ENCODE results near the gene AOC2.
"Not testable (repeated sequence)": the region's sequence is repeated elsewhere in the genome, so short reads cannot be mapped to it uniquely, and the experiment has no call there.

AOC2 gene

DNA sequence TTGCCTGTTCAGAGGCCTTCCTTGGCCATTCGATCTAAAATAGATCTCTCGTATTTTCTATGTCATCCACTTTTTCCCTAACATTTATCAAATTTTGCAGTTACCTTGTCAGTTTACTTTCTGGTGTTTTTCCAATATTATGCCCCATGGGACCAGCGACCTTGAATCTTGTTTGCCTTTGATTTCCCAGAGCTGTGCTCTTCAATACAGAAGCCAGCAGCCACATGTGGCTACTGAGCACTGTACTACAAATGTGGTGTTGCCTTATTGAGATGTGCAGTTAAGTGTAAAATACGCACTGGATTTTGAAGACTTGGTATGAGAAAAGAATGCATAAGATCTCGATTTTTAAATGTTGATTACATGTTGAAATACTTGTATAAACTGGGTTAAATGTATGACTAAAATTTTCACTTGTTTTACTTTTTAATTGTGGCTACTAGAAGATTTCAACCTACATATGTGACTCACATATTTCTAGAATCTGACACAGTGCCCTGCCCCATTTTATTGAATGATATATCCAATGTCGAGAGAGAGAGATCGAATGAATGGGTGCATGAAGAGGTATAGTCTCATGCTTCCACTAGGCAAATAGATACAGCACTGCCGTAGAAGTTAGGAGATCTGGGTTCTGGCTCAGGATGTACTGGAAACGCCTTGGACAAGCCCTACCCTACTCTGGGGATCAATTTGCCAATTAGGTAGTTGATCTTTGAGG lies 12.0 kb upstream of the AOC2 start:
- DNase-seq: no peak

DNA sequence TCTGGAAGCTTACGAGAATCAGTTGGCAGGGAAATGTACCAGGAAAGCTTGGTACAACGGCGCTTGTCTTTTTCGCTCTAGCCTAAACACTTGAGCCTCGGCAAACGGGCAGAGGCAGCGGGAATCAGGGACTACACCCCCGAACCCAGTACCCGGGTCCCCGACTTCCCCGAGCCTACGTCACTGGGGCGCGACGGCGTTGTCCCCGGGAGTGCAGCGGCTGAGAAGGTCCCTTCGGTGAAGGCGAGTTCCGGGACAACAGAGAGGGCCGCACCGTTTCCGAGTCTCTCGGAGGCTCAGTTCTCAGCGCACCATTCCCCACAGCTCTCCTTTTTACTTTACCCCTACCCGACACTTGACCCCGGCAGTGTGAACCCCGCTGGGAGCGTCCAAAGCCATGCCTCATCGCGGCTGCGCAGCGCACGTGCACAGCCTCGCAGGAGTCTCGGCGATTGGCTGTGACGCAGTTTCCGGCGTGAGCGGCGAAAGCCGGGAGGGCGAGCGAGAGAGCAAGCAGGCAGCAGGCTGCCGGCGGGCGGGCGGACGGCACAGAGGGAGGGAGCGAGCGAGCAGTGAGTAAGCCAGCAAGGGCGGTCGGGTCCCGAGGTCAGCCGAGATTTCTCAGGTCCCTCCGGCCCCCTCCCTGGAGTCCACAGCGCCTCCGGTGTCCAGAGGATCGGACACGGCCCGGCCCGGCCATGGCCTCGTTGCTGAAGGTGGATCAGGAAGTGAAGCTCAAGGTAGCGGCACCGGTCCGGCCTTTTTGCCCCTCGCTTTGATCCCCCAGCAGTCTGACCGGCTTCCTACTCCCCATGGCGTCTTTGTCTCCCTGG lies 11.2 kb upstream of the AOC2 start, which contains the start of gene PSME3:
PSME3 (plus strand) TSS at position 464 of the 833 bp plus-strand sequence; CDS start at position 699, 235 bp downstream.
- peak; percentile 85 for DNase-seq

DNA sequence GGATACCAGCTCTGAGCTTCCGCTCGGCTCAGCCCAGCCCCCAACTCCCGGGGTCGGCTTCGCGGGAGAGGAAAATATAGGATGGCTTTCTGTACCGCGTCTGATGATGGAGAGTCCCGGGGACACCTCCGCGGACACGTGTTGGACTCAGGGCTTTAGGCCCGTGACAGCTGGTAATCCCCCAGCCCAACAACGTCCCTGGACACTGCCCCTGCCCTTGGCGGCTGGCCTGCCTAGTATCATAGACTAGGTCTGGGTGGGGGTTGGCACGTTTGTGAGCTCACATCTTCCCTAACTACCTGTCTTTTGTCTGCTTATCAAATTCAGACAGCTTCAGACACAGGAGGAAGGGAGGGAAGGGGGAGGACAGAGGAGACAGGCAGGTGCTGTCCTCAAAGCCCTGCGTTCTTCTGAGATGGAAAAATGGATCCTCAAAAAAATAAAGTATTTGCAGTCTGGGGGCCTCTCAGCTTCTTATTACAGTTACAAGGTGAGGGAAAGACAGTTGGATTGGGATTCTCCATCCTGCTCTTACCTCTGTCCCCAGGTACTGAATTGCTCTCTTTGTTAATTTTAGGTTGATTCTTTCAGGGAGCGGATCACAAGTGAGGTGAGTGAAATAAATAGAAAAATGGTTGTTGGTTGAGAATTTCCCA lies 10.5 kb upstream of the AOC2 start:
- no peak for DNase-seq

DNA sequence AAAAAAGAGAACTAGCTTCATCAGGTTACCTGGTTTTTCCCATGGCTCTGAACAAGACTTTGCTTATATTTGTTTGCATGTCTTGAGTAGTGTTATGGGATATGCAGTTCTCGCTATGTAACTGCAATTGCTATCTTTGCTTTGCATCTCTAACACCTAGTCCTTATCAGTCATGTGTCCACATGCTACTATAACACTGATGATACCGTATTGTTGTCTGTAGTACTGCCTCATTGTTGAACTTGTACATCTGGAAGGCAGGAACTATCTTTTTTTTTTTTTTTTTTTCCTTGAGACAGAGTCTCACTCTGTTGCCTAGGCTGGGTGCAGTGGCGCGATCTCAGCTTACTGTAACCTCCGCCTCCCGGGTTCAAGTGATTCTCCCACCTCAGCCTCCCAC lies 8.6 kb upstream of the AOC2 start:
- no peak for DNase-seq

DNA sequence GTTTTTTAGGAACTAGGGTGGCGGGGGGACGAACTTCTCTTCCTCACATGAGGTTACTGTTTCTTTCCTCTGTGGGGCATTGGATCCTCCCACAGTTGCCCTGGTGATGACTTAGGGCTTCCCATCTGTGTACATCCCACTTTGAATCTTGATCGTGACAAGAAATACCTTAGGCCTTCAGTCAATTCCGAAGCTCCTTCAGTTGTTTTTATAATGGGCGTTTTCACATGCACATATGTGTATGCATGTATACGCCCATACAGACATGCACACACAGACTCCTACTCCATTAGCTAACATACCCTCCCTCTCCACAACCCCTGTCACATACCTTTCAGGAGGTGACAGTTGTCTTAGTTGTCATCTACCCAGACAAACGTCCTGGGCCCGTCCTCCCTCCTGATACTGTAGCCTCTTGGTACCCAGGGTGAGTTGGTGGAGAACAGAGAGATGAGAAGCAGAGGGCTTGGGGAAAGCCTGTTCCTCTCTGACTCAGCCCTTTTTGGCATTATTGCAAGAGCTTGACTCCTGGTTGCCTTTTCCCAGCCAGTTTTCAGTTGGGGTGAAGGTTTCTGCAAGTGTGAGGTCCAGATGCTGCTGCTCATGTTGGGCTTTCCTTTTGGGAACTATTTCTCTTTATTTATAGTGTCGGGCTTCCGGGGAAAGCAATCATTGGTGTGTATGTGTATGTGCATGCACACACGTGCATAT lies 2.2 kb upstream of the AOC2 start:
- DNase-seq: no peak

DNA sequence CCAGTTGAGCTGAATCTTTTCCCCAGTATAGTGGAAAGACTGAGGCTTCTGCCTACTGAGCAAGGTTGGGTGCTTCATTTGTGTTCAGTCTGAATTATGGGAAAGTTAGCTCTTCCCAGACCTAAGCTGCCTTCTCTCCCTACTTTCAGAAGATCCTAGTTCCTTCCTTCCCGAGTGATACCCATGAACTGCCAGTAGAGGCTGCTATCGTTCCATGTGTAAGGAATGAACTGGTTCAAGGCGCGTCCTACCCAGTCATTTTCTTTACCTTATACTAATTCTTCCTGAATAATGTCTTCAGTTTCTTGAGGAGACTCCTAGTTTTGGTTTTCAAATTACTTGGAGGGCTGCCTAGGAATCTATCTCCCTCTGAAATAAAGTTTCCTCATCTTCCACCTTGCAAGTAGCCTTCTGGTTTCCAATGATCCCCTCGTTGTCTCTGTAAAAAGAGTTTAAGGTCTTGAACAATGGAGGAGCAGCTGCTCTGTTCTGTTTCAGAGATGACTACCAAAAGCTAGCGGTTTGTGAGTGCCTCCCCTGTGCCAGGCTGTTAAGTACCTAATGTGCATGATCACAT lies 934 bp upstream of the AOC2 start:
- DNase-seq: no peak

DNA sequence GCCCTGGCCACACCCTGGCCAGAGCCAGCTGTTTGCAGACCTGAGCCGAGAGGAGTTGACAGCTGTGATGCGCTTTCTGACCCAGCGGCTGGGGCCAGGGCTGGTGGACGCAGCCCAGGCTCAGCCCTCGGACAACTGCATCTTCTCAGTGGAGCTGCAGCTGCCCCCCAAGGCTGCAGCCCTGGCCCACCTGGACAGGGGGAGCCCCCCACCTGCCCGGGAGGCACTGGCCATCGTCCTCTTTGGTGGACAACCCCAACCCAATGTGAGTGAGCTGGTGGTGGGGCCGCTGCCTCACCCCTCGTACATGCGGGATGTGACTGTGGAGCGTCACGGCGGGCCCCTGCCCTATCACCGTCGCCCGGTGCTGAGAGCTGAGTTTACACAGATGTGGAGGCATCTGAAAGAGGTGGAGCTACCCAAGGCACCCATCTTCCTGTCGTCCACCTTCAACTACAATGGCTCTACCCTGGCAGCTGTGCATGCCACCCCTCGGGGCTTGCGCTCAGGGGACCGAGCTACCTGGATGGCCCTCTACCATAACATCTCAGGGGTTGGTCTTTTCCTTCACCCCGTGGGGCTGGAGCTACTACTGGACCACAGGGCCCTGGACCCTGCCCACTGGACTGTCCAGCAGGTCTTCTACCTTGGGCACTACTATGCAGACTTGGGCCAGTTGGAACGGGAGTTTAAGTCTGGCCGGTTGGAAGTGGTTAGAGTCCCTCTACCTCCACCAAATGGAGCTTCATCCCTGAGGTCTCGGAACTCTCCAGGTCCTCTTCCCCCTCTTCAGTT lies 578 bp downstream of the AOC2 start:
- no peak for DNase-seq

DNA sequence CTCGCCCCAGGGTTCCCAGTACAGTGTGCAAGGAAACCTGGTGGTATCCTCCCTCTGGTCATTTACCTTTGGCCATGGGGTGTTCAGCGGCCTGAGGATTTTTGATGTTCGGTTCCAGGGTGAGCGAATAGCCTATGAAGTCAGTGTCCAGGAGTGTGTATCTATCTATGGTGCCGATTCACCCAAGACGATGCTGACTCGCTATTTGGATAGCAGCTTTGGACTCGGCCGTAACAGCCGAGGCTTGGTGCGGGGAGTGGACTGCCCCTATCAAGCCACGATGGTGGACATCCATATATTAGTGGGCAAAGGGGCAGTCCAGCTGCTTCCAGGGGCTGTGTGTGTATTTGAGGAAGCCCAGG lies 1.2 kb downstream of the AOC2 start:
- no peak for DNase-seq

DNA sequence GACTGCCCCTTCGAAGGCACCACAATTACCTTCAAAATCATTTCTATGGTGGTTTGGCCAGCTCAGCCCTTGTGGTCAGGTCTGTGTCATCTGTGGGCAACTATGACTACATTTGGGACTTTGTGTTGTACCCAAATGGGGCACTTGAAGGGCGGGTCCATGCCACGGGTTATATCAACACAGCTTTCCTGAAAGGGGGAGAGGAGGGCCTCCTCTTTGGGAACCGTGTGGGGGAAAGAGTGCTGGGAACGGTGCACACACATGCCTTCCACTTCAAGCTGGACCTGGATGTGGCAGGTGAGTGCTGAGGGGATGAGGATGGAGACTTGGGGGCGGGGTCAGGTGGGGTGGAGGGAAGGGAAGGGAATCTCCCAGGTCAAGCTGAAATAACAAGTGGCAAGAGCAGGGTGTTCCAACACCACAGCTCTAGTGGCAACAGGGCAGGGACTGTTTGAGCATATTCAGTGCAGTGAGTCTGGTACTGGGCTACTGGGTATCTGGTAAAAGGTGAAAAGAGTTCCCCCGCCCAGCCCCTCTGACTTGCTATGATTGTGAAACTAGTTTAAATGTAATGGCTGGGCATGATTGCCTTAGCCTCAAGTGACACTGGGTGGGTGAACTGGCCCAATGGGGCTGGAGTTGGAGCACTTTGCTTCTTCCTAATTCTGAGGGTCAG lies 1.7 kb downstream of the AOC2 start:
- no peak for DNase-seq

DNA sequence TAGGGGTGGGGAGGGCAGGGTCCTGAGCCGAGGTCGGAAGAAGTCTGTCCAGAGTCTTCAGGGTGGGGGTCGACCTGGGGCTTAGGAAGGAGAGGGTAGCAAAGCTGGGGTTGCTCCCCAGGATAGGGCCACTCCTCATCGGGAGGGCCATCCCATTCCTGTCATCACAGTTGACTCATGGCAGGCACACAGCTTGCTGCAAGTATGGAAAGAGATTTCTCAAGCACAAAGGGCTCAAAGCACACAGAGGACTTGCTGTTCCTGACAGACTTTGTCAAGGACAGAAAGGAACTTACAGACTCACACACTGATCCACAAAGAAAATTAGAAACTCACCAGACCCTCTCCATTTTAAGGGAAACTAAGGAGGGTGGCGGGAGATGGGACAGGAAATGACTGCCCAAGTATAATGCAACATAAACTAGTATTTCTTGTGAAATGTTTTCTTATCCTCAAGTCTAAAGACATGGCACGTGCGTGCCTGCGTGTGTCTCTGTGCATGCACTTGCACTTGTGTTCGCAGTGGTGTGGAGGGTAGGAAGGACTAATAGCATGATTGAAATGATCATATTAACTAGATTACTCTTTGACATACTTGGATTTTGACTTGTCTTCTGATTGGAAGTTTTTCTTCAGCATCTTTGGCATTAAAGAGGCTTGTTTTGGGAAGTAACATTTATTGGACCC lies 2.4 kb downstream of the AOC2 start:
- no peak for DNase-seq

DNA sequence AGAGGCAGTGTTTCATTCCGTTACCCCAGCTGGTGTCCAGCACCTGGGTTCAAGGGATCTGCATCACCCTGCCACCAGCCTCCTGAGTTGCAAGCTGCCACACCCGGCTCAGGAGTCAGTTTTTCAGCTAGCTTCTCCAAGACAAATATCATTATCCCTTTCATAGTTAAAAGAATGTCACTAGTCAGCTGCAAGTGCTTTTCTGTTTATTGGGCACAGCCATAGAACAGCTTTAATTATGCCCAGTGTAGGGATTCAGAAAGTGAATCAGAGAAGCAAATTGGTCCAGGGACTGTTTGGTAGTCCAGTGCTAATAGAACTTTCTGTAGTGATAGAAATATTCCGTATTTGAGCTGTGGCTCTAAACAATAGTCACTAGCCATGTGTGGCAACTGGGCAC lies 3.7 kb downstream of the AOC2 start:
- no peak for DNase-seq

DNA sequence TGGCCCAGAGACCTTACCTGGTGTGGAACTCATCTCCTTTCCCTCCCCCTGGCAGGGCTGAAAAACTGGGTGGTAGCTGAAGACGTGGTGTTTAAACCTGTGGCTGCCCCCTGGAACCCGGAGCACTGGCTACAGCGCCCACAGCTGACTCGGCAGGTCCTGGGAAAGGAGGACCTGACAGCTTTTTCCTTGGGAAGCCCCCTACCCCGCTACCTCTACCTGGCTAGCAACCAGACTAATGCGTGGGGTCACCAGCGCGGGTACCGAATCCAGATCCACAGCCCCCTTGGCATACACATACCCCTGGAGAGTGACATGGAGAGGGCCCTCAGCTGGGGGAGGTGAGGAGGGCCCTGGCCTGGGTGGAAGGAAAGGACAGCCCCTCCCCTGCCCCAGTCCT lies 4.7 kb downstream of the AOC2 start:
- DNase-seq: no peak

DNA sequence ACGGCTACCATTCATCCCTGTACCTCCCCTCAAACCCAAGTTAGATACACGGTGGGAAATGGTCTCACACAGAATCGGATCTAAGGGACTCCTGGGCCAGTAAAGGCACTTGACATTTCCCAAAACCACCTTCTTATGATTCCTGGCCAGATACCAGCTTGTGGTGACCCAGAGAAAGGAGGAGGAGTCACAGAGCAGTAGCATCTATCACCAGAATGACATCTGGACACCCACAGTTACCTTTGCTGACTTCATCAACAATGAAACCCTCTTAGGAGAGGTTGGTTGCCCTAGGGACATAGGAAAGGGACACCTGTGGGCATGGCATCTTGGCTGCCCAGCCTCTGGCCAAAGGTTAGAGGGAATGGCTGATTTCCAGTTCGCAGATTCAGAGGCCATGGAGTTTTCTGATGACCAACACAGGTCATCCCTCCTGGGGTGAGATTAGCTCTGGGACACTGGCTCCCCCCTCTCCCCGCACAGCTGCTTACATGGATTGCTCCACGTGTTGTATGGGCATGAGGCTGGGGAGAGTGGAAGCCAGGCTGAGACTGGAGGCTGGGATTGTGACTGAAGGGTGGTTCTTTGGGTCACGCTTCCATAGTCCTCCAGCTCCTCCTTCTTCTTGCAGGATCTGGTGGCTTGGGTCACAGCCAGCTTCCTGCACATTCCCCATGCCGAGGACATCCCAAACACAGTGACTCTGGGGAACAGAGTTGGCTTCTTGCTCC lies 5.2 kb downstream of the AOC2 start:
- DNase-seq: no peak

DNA sequence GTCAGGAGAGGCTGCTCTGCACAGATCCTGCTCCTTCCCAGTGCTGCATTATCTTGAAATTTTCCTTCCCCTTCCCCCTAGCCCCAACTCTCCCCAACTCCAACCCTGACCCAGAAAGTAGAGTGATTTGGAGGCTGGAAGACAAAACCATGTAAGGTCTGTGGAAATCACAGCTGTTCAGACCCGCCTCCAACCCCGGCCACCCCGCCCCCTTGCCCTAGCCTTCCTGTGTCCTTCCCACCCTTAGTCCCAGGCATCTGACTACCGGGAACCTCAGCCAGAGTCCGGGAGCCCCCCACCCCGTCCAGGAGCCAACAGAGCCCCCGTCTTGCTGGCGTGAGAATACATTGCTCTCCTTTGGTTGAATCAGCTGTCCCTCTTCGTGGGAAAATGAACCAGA lies 6.6 kb downstream of the AOC2 start, which contains the start of gene AOC3:
AOC3 (plus strand) TSS at position 246 of the 400 bp plus-strand sequence; CDS start at position 391, 145 bp downstream.
- DNase-seq: no peak

DNA sequence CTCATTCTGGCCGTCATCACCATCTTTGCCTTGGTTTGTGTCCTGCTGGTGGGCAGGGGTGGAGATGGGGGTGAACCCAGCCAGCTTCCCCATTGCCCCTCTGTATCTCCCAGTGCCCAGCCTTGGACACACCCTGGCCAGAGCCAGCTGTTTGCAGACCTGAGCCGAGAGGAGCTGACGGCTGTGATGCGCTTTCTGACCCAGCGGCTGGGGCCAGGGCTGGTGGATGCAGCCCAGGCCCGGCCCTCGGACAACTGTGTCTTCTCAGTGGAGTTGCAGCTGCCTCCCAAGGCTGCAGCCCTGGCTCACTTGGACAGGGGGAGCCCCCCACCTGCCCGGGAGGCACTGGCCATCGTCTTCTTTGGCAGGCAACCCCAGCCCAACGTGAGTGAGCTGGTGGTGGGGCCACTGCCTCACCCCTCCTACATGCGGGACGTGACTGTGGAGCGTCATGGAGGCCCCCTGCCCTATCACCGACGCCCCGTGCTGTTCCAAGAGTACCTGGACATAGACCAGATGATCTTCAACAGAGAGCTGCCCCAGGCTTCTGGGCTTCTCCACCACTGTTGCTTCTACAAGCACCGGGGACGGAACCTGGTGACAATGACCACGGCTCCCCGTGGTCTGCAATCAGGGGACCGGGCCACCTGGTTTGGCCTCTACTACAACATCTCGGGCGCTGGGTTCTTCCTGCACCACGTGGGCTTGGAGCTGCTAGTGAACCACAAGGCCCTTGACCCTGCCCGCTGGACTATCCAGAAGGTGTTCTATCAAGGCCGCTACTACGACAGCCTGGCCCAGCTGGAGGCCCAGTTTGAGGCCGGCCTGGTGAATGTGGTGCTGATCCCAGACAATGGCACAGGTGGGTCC lies 7.2 kb downstream of the AOC2 start:
- not testable (repeated sequence) for DNase-seq

DNA sequence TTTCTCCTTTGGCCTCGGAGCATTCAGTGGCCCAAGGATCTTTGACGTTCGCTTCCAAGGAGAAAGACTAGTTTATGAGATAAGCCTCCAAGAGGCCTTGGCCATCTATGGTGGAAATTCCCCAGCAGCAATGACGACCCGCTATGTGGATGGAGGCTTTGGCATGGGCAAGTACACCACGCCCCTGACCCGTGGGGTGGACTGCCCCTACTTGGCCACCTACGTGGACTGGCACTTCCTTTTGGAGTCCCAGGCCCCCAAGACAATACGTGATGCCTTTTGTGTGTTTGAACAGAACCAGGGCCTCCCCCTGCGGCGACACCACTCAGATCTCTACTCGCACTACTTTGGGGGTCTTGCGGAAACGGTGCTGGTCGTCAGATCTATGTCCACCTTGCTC lies 8.0 kb downstream of the AOC2 start:
- no peak for DNase-seq

DNA sequence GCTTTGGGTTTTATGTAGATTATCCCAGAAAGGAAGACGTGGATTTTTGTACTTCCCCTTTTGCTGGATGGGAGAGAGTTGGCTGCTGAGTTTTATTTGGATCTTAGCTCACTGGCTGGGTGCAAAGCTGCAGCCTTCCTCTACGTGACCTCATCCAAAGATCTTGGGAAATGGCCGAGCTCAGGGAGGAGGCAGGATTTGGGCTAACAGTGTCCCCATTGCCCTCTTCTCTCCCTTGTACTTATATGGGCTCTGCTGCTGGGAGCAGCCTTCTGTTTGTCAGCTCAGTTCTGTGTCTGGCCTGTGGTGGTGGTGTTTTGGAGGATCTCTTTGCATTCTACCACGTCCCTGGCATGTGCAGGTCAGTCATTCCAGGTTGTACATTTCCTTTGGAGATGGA lies 8.6 kb downstream of the AOC2 start:
- DNase-seq: no peak

DNA sequence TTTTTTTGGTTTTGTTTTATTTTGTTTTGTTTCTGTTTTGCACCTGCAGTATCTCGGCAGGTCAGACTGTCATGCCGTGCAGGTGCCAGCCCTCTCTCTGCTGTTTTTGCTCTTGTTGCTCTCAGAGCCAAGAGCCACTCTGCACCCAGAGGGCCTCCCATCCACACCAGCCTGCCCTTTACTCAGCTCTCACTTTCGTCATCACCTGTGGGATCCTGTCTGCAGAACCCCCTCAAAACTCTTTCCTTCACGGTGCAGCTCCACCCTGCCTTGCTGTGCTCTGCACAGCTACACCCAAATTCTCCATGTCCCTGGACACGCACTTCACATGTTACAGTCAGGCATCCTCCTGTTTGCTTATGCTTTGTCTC lies 9.2 kb downstream of the AOC2 start:
- DNase-seq: no peak
